Omental fat pad (tissue), 4 donors: ENCODE results near the gene RNF183. TPM values are rescaled to one million over a fixed set of nuclear protein-coding genes. Genes with fewer than 3 reads are reported as not detected.
A peak's percentile ranks its signal among the peaks of the same experiment; 100 is the strongest.

Source experiments
- ATAC-seq: fragments of 150-250 bp; one replicate; pipeline ENCODE4 v1.9.1; 2016; ENCODE audit warnings: mild to moderate bottlenecking, moderate library complexity; ENCODE audit not compliant: low FRiP score
- DNase-seq: peaks from one replicate; pipeline ENCODE4 v3.0.0-alpha.2; 2019; ENCODE audit warnings: low spot score
- CTCF ChIP-seq, 3 donors: fragments of 450-650 bp; IDR thresholded peaks; one replicate each; pipeline ENCODE4 v1.5.1; 2016 to 2017; ENCODE audit warnings: antibody characterized with exemption in 3 of 3, mild to moderate bottlenecking in 3 of 3, moderate library complexity in 2 of 3
- total RNA-seq, 4 donors: library from RNA; depleted of rRNA; stranded (reverse); fragments of >200 nt; gene quantifications; one replicate each; pipeline ENCODE4 v1.1.0, GENCODE V29; 2016

RNF183 gene
- total RNA-seq, 4 donors from 2014 or later: 0.19 TPM; not detected in 3

- DNase-seq: peak; percentile 38
- no peak for TF ChIP-seq CTCF (IDR thresholded peaks at IDR 0.05)
- peak; percentile 98 for ATAC-seq
Measured at GRCh38 chr9:113340011-113340699, 37.0 kb upstream of the RNF183 start, which contains the start of gene WDR31. Gene WDR31 (minus strand): TSS chr9:113340275. CDS start chr9:113332022, 8,253 bp downstream.

- ATAC-seq (no peak), DNase-seq (no peak)
- TF ChIP-seq CTCF (IDR thresholded peaks at IDR 0.05): no peak
Measured at GRCh38 chr9:113337714-113338113, 34.5 kb upstream of the RNF183 start.

GRCh38 chr9:113331780-113332179 is 28.6 kb upstream of the RNF183 start:
- DNase-seq (no peak), ATAC-seq (no peak)
- TF ChIP-seq CTCF (IDR thresholded peaks at IDR 0.05): no peak

GRCh38 chr9:113328045-113328782 is 25.0 kb upstream of the RNF183 start:
- DNase-seq: no peak
- TF ChIP-seq CTCF (IDR thresholded peaks at IDR 0.05): no peak
- no peak for ATAC-seq

- no peak for ATAC-seq
- DNase-seq: no peak
- TF ChIP-seq CTCF (IDR thresholded peaks at IDR 0.05): no peak
Measured at GRCh38 chr9:113326230-113326629, 23.1 kb upstream of the RNF183 start.

GRCh38 chr9:113322671-113323070 is 19.5 kb upstream of the RNF183 start:
- no peak for DNase-seq
- ATAC-seq: no peak
- no peak for TF ChIP-seq CTCF (IDR thresholded peaks at IDR 0.05)
